ENCODE results near the gene ELAPOR1. TPM values are rescaled to one million over a fixed set of nuclear protein-coding genes. Genes with fewer than 3 reads are reported as not detected.
A peak's percentile ranks its signal among the peaks of the same experiment; 100 is the strongest.

ELAPOR1 gene
- total and polyA plus RNA-seq, 9 of the 15 experiments (the other 6 are each of a cell fraction or from before 2014, with no cell fraction given) = 0.07 to 1.2 (median 0.18) TPM

DNA sequence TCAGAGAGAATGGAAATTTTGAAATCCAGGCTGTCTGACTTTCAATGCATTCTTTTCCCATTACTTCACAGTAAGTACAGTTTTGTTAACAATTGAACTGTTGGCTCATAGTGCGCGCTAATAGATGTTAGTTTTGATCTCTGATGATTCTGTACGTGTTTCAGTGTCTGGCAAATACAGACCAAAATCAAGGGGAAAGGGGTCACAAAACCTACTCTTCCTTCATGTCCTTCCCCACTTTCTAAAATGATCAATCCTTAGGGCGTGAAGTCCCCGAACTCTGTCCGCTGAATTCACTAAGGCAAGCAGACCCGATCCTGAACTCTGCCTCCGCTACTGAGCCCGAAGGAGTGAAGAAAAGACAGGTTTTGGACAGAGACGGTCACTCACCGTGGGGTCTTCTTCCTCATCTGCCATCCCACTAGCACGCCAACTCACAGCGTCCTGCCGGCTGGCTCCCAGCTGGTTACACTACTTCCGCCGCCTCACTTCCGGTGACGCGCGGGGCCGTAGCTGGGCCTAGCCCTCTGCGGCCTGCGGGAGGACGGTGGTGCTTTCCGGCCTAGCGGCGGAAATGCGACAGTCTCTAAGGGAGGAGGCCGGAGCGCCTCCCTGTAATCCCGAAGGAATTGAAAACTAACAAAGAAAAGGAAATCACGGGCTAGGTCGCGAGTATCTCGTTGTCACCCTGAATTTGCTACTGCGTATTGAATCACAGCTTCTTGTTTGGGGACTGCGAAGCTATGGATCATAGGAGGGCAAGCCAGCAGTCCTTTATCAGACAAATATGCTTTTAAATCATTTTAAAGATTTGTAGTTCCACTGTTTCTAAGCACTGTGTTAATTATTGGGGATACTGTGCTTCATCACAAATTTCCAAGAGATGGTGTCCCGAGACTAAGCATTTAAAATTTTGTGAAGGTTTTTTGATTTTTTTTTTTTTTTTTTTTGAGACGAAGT lies 38.1 kb upstream of the ELAPOR1 start, which contains the start of gene TAF13:
TSS of gene TAF13 (minus strand) at position 473 of the 960 bp plus-strand sequence. CDS start at position 417, 56 bp downstream.
- TSS peak; percentile 98 for BruUV-seq (replicated peaks)
- peak within 1 kb of the TSS; percentile 98 for H3K4me2 ChIP-seq (ENCODE audit: insufficient read depth, low read length)
- H3K4me3 ChIP-seq = peak within 1 kb of the TSS; percentile 79
- H3K27ac ChIP-seq (ENCODE audit: extremely low read depth, low read depth, low read length) = peak within 1 kb of the TSS; percentile 89
- peak within 1 kb of the TSS; percentile 86 to 92 for H3K9ac ChIP-seq (ENCODE audit: insufficient read depth in 1 of 2, low read depth in 2 of 2, low read length in 2 of 2)
- ChIA-PET POLR2A (interaction anchor here (0.5 to 1.0 kb wide), 9 partner anchors 8 to 297 kb away, joined by 3 to 9 read pairs (median 3); no protein-coding TSS in a partner anchor), CTCF (ENCODE audit: low intra/inter-chr PET ratio) (interaction anchor here (0.6 kb wide), 1 partner anchor 24 kb away, joined by 4 read pairs; no protein-coding TSS in a partner anchor)
- intact Hi-C loops (cut with micrococcal nuclease) = loop anchor here (1.0 kb wide), 2 partner anchors 24 to 34 kb away; partner anchors contain the start of gene WDR47
- H3K9me1 ChIP-seq (ENCODE audit: control insufficient read depth, insufficient read depth, low read length) = no peaks in the 10 kb centered on the region
- peak; percentile 95 to 98 (median 96) for DNase-seq (ENCODE audit: extremely low read depth in 1 of 4, low spot score in 3 of 4)
- peaks cover 18 to 20% of the 10 kb centered on the region in 2 experiments; a peak in 4 of 5 replicates for H3K4me1 ChIP-seq (replicated peaks in 1 of 2; ENCODE audit: control insufficient read depth in 2 of 2, insufficient read depth in 2 of 2, low read length in 2 of 2)
- peak within 1 kb of the TSS; percentile 95 for H2AFZ ChIP-seq (ENCODE audit: low read depth, low read length)
- 2% methylated on average over 39 of the region's 39 CpGs for WGBS (ENCODE audit: insufficient coverage, low coverage, missing lambda C conversion rate)
- H4K20me1 ChIP-seq (replicated peaks; ENCODE audit: control insufficient read depth, insufficient read depth, low read length) = no peaks in the 10 kb centered on the region
- peaks cover 17% of the 10 kb centered on the region for H3K79me2 ChIP-seq (ENCODE audit: control insufficient read depth, insufficient read depth, low read length)
- FAIRE-seq = peak; percentile 92
- ATAC-seq = peak; percentile 99
- H3K36me3 ChIP-seq (ENCODE audit: control insufficient read depth, insufficient read depth, low read length) = peaks cover 9% of the 10 kb centered on the region
- in situ Hi-C loops (cut with MboI) = no loop called here
- no peaks in the 10 kb centered on the region for H3K27me3 ChIP-seq (ENCODE audit: control insufficient read depth in 2 of 2, insufficient read depth in 2 of 2, low read length in 2 of 2)
- no peaks in the 10 kb centered on the region for H3K9me3 ChIP-seq (replicated peaks; ENCODE audit: control insufficient read depth, insufficient read depth, low read depth, low read length)
- TF ChIP-seq SMARCB1 (IDR thresholded peaks at IDR 0.05; ENCODE audit: insufficient read length, low read depth) = no peak
- TF ChIP-seq, protein P1, sequence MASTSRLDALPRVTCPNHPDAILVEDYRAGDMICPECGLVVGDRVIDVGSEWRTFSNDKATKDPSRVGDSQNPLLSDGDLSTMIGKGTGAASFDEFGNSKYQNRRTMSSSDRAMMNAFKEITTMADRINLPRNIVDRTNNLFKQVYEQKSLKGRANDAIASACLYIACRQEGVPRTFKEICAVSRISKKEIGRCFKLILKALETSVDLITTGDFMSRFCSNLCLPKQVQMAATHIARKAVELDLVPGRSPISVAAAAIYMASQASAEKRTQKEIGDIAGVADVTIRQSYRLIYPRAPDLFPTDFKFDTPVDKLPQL (IDR thresholded peaks at IDR 0.05; ENCODE audit: extremely low read depth, insufficient read length) = no peak
- TF ChIP-seq, protein P2, sequence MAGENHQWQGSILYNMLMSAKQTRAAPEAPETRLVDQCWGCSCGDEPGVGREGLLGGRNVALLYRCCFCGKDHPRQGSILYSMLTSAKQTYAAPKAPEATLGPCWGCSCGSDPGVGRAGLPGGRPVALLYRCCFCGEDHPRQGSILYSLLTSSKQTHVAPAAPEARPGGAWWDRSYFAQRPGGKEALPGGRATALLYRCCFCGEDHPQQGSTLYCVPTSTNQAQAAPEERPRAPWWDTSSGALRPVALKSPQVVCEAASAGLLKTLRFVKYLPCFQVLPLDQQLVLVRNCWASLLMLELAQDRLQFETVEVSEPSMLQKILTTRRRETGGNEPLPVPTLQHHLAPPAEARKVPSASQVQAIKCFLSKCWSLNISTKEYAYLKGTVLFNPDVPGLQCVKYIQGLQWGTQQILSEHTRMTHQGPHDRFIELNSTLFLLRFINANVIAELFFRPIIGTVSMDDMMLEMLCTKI (IDR thresholded peaks at IDR 0.05; ENCODE audit: partially characterized antibody) = no peak
- peak; percentile 21 for TF ChIP-seq ARID1B (IDR thresholded peaks at IDR 0.05)
- TF ChIP-seq, protein P3, sequence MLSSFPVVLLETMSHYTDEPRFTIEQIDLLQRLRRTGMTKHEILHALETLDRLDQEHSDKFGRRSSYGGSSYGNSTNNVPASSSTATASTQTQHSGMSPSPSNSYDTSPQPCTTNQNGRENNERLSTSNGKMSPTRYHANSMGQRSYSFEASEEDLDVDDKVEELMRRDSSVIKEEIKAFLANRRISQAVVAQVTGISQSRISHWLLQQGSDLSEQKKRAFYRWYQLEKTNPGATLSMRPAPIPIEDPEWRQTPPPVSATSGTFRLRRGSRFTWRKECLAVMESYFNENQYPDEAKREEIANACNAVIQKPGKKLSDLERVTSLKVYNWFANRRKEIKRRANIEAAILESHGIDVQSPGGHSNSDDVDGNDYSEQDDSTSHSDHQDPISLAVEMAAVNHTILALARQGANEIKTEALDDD (IDR thresholded peaks at IDR 0.05) = no peak
- TF ChIP-seq ZNF668 (CRISPR knock-in tag; IDR thresholded peaks at IDR 0.05) = no peak
- TF ChIP-seq EWSR1 (IDR thresholded peaks at IDR 0.05; ENCODE audit: borderline replicate concordance, low read depth, partially characterized antibody) = no peak
- TF ChIP-seq HNRNPUL1 (IDR thresholded peaks at IDR 0.05; ENCODE audit: low read length) = no peak
- TF ChIP-seq RBM14 (IDR thresholded peaks at IDR 0.05; ENCODE audit: borderline replicate concordance, insufficient read depth, low read depth, low read length) = no peak
- peak; percentile 90 for TF ChIP-seq POLR2H (tag; IDR thresholded peaks at IDR 0.05; ENCODE audit: low read depth)
- TF ChIP-seq, protein P4, sequence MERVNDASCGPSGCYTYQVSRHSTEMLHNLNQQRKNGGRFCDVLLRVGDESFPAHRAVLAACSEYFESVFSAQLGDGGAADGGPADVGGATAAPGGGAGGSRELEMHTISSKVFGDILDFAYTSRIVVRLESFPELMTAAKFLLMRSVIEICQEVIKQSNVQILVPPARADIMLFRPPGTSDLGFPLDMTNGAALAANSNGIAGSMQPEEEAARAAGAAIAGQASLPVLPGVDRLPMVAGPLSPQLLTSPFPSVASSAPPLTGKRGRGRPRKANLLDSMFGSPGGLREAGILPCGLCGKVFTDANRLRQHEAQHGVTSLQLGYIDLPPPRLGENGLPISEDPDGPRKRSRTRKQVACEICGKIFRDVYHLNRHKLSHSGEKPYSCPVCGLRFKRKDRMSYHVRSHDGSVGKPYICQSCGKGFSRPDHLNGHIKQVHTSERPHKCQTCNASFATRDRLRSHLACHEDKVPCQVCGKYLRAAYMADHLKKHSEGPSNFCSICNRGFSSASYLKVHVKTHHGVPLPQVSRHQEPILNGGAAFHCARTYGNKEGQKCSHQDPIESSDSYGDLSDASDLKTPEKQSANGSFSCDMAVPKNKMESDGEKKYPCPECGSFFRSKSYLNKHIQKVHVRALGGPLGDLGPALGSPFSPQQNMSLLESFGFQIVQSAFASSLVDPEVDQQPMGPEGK (CRISPR knock-in tag; IDR thresholded peaks at IDR 0.05; ENCODE audit: borderline replicate concordance) = no peak
- TF ChIP-seq CBX1 (IDR thresholded peaks at IDR 0.05; ENCODE audit: low read depth) = no peak; the same call in 1 of the 2 replicates

All from K562 (cell line).